Measurements from ENCODE around the gene DSCAM. TPM values are rescaled to one million over a fixed set of nuclear protein-coding genes. Genes with fewer than 3 reads are reported as not detected.

Gene DSCAM
- total RNA-seq, 2 donors from 2014 or later = not detected

DNA sequence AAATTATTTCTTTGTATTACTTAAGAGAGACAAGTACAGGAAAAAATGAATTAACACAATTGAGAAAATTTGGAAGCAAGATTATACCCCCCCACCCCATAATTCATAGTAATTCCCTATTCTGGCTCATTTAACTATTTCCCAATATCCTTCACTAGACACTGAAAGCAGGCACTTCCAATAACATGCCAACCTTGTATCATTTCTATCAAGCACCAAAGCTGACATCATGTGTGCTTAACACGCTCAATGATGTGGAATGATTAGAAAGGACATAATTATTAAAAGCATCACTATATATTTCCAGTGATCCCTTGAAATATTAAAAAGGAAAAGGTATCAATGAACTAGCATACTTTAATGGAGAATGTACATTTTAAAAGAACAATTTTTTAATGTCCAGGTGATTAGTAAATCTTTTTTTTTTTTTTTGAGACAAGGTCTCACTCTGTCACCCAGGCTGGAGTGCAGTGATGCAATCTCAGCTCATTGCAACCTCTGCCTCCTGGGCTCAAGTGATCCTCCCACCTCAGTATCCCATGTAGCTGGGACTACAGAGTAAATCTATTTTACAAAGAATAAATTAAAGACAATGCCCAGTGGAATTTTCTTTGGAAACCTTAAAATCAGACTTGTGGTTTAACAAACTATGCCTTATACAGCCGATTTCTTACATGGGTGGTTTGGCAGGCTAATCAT is 443.9 kb downstream of the DSCAM start:
- Mint-ChIP-seq H3K9me3 (peaks cover 0 to 3% of the 10 kb centered on the region in 2 donors), H3K27ac (no peak overlapping the region), H3K36me3 (no peaks in the 10 kb centered on the region)
- DNase-seq (ENCODE audit: low spot score in 2 of 2) = no peak
- ATAC-seq = no peak

DNA sequence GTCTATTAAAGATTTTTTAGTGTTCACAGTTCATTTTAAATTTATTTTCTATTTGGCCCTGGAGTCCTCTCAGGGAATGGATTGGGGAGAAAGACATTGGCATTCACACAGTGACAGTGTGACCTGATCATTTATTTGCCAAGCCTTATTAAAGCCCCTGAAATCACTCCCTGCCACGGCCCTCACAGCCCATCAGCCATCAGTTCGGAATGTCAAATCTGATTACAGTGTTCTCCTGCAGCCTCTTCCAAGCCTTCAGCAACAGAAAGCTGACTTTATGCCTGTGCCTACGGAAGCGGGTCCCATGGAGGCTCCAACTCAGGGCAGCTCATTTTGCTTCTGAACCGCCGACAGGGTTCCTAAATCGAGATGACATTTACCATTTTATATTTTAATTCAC is 451.2 kb downstream of the DSCAM start:
- DNase-seq (ENCODE audit: low spot score in 2 of 2) (no peak), ATAC-seq (no peak)
- no peaks in the 10 kb centered on the region for H3K36me3 Mint-ChIP-seq

DNA sequence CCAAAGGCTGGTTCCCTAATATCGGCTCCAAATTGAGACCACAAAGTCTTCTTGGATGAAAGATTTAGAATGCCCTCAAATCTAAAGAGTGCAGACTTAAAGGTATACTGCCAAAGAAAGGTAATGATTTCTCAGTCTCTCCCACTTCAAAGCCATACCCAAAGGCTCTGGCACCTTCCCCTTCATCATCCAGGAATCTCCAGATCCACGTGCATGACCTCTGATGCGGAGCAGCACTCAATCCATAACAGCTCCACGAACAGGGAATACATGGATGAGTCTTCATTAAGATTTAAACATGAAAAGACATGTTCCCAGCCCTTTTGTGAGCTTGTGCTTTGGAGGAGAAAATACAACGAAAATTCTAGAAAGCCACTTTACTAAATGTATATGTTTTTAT is 453.9 kb downstream of the DSCAM start:
- ATAC-seq (no peak), DNase-seq (ENCODE audit: low spot score in 2 of 2) (no peak)
- Mint-ChIP-seq H3K27ac (no peak overlapping the region), H3K9me3 (peaks cover 7 to 14% of the 10 kb centered on the region in 2 donors), H3K36me3 (no peaks in the 10 kb centered on the region)

More for the DNA sequence above, 451.2 kb downstream of the DSCAM start:
- Mint-ChIP-seq H3K9me3 (peaks cover 7 to 17% of the 10 kb centered on the region in 2 donors), H3K27ac (no peak overlapping the region)

DNA sequence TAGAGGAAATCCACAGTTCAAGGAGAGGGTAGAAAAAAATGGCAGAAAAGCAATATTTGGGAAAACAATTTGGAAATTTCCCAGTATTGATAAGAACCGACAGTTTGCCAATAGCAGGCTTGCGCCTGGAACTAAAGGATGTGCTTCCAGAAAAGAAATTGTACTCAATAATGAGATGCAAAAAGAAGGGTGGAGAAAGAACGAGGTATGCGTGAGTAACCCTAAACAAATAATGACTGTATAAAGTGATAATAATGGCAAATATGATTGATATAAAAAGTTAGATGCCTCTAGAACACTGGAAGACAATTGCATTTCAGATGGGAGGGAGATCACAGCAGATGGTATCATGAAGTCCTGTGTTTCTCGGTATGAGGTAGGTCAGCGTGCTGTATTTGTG is 458.9 kb downstream of the DSCAM start:
- no peak for ATAC-seq
- Mint-ChIP-seq H3K9me3 (no peaks in the 10 kb centered on the region), H3K36me3 (no peaks in the 10 kb centered on the region), H3K27ac (no peak overlapping the region)
- no peak for DNase-seq (ENCODE audit: low spot score in 2 of 2)

DNA sequence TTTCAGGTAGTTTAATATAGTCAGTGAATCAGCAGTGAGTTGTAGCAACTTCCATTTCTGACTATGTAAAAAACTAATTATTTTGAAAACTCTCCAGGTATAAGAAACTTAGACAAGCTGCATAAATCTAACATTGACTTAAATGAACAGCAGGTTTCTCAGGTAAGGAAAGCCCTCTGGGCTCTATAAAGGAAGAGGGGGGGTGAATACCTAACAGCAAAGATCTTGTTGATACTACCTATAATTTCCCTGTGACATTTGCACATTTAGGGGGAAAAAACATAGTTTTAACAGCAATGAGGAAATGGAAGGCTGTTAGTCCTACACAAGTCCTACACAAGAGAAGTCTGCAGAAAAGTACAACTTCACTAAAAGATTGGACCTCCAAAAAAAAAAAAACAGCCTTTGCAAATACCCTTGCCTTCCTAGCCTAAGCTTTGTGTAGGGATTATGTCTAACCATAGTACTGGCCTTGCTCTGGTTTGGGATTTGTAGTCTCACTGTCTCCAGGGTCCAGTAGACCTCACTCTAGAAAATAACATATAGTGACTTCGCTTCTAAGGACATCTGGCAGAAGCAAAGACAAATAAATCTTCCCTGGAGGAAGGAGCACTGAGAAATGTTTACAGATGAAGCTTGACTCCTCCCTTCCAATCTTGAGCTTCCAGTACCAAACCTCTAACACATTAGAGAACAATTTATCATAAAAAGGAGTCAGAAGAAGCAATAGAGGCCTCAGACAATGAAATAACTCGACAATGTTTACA is 459.8 kb downstream of the DSCAM start:
- Mint-ChIP-seq H3K9me3 (peaks cover 0 to 4% of the 10 kb centered on the region in 2 donors), H3K36me3 (no peaks in the 10 kb centered on the region), H3K27ac (no peak overlapping the region)
- DNase-seq (ENCODE audit: low spot score in 2 of 2) (no peak), ATAC-seq (no peak)

DNA sequence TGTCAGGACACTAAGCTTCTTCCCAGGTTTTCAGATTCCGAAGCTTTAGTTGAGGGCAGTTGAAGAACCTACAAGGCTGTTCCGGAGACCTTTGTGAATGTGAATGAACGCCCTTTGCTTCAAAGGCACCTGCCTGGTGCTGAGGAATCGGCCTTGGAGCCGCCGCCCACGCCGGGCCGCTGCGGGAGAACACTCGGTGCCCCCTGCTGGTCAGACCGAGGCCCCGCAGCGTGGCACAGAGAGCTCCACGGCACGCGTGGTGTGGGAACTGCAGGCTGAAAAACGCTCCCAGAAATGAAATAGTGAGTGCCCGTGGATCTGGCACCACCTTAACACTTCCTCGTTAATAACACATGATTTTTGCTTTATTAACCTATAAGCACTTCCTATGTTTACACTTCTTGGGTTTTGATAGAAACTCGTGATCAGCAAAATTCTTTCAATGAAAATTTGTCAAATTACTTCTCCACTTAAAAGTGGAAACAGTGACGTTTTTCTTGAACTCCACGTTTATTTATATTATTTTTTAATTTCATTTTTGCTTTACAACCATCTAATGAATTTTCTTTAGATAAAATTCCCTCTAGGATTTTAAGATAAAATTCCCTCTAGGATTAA is 460.6 kb downstream of the DSCAM start:
- ATAC-seq (peak; percentile 39 to 64), DNase-seq (ENCODE audit: low spot score in 2 of 2) (peak in 1 of 2 donors; percentile 64)
- Mint-ChIP-seq H3K27ac (no peak overlapping the region), H3K9me3 (peaks cover 0 to 4% of the 10 kb centered on the region in 2 donors), H3K36me3 (no peaks in the 10 kb centered on the region)

DNA sequence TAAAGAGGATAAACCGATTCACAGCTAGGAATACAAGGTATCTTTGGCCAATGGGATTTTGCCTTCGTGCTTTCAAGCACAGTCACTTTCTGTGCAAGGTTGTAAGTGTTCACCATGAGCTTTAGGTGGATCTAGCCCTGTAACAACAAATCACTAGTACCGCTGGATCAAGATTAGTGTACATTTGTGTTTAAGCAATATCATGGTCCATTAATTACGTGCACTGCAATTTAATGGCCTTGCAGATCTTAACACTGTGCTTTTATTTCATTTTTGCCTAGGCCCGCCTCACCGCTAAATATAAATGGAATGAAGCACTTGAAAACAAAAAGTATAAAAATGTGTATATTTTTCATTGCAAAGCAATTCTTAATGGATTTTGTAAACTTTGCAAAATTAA is 461.1 kb downstream of the DSCAM start:
- Mint-ChIP-seq H3K9me3 (peaks cover 0 to 7% of the 10 kb centered on the region in 2 donors), H3K27ac (no peak overlapping the region), H3K36me3 (no peaks in the 10 kb centered on the region)
- DNase-seq (ENCODE audit: low spot score in 2 of 2) (no peak), ATAC-seq (no peak)

DNA sequence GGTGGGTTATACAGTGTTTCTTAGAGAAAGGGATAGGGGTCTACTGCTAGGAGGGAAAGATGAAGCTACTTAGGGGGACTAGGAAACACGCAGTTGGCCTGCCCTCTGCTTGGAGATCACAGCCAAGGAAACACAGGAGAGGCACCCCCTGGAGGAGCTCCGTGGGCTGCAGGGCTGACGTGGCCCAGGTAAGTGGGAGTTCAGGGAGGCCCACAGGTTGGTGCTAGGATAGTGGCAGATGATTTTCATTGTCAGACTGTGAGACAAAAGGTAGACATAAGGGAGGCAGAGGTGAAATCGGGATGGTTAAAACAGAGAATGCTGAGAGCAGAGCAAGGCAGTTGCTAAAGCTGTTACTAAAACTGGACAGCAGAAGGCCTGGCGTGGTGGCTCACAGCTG is 463.0 kb downstream of the DSCAM start:
- no peak for ATAC-seq
- Mint-ChIP-seq H3K36me3 (no peaks in the 10 kb centered on the region), H3K27ac (no peak overlapping the region), H3K9me3 (peaks cover 0 to 11% of the 10 kb centered on the region in 2 donors)
- DNase-seq (ENCODE audit: low spot score in 2 of 2) = no peak

DNA sequence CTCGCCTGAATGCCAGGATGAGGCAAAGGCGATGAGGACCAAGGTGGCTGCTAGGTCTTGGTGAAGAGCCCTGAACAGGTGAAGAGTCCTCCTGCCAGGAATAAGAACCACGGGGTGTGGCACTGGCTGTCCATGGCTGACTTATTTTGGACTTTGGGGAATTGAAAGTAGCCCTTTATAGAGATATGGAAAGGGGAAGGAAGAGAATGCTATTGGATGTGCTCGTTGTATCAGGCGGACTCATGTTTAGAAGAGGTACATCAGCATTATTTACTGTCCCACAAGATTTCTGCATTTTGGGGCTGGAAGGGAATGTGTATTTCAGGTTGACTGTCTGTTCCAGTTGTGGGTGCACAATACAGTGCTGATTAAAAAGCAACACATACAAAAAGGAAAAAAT is 465.8 kb downstream of the DSCAM start:
- Mint-ChIP-seq H3K36me3 (no peaks in the 10 kb centered on the region), H3K27ac (no peak overlapping the region), H3K9me3 (peaks cover 0 to 11% of the 10 kb centered on the region in 2 donors)
- ATAC-seq (no peak), DNase-seq (ENCODE audit: low spot score in 2 of 2) (no peak)

DNA sequence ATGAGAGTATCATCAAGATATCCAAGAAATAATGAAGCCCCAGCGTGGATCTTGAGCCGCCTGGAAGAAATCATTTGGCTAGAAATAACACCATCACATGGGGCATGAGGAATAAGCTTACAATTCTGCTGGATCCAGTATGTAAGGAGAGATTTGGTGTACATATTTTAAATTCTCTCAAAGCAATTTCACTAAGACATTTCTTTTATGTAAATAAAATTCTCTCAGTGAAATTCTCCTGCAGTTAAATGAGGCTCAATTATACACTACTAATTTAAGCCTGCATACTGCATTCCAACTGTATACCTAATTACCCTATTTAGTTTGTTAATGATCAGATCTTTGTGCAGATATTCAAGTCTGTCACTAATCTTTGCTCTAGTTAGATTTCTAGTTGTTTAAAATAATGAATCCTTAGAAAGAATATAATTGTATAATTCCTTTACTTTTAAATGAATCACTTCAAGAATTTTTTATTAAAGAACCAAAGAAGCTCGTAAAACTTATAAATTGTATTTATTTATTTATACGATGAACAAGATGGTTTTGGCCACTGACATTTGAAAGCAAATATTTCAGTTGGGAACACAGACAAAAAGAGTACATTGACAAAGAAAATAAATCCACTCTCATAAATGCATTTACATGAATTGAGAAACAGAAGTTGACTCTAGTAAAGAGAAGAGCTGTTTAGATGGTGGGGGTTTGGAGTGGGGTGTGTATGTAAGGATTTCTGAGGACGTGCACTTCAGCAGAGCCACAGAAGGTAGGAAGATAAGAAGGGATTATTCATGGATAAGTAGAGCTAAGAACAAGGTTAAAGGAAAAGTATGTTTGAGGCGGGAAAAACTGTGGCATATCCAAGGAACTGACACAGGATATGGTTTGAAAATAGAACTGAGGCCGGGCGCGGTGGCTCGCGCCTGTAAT is 466.8 kb downstream of the DSCAM start:
- ATAC-seq (no peak), DNase-seq (ENCODE audit: low spot score in 2 of 2) (no peak)
- H3K27ac Mint-ChIP-seq = peak overlapping the region in 1 of 2 donors; percentile 65
- H3K36me3 Mint-ChIP-seq = no peaks in the 10 kb centered on the region
- H3K9me3 Mint-ChIP-seq = peaks cover 0 to 12% of the 10 kb centered on the region in 2 donors

DNA sequence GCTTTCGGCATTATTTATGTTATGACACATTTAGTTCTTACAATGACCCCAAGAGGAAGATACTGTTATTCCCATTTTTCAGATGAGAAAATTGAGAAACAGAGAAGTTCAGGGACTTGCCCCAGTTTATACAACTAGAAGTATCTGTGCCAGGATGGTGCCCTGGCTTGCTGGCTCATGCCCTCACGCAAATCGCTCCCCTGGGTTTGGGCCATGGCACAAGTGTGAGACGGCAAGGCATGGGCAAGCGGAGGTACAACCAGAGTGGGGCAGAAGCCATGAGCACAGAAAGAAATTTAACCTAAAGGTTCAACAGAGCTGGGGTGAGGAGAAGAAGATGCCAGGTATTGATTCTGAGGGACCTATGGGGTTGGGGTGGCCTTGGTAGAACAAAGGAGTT is 469.8 kb downstream of the DSCAM start:
- H3K36me3 Mint-ChIP-seq = no peaks in the 10 kb centered on the region
- H3K27ac Mint-ChIP-seq = no peak overlapping the region
- H3K9me3 Mint-ChIP-seq = peaks cover 0 to 10% of the 10 kb centered on the region in 2 donors
- DNase-seq (ENCODE audit: low spot score in 2 of 2) (no peak), ATAC-seq (no peak)

DNA sequence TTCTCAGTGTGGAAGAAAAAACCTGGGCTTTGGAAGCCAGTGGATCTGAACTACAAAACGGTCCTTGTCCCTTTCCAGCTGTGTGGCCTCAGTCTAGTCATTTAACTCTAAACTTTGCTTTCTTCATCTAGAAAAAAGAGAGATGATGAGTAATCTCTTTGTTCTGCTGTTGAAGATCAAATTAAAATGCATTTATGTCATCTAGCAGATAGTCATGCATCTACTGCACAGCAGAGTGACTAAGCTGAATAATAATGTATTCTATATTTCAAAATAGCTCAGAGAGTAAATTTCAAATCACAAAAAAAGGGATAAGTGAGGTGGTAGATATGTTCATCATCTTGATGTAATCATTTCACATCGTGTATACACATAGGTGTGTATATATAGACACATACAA is 473.2 kb downstream of the DSCAM start:
- peaks cover 0 to 3% of the 10 kb centered on the region in 2 donors for H3K9me3 Mint-ChIP-seq
- no peaks in the 10 kb centered on the region for H3K36me3 Mint-ChIP-seq
- H3K27ac Mint-ChIP-seq = no peak overlapping the region
- ATAC-seq (no peak), DNase-seq (ENCODE audit: low spot score in 2 of 2) (no peak)

DNA sequence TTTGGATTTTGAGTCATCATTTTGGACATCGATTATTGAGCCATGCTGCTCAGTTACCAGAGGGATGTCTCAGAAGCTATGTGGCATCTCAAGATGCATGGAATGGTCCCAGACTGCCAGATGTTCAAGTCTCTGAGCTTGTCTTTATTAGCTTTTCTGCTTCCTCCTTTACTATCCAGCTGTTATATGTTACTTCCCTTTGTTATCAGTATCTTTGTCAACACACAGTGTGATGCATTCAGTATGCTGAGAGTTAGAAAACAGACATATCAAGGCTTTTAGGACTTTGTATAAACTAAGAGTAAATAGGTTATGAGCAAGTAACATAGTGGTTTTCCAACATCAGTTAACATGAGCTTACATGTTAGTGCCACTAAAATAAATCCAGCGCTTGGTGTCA is 474.5 kb downstream of the DSCAM start:
- Mint-ChIP-seq H3K27ac (no peak overlapping the region), H3K36me3 (no peaks in the 10 kb centered on the region), H3K9me3 (peaks cover 0 to 5% of the 10 kb centered on the region in 2 donors)
- DNase-seq (ENCODE audit: low spot score in 2 of 2) (no peak), ATAC-seq (no peak)

DNA sequence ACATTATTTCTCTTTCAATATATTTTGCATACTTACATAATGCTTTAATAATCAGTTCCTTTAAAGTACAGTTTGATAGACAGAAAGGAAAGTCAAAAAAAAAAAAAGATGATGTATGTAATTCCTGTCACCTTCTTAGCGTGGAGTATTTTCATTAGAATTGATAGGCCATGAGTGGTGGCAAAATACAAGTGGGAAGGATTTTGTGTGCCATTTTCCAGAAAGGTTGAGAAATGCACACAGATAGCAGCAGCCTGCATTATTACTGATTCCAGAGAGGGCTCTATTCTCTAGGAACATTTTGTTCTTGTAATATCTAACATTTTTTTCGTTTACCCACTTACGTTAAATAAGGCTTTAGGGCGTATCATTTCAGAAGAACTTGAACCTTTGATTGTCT is 475.6 kb downstream of the DSCAM start:
- Mint-ChIP-seq H3K27ac (no peak overlapping the region), H3K9me3 (peaks cover 0 to 5% of the 10 kb centered on the region in 2 donors), H3K36me3 (no peaks in the 10 kb centered on the region)
- no peak for ATAC-seq
- no peak for DNase-seq (ENCODE audit: low spot score in 2 of 2)

DNA sequence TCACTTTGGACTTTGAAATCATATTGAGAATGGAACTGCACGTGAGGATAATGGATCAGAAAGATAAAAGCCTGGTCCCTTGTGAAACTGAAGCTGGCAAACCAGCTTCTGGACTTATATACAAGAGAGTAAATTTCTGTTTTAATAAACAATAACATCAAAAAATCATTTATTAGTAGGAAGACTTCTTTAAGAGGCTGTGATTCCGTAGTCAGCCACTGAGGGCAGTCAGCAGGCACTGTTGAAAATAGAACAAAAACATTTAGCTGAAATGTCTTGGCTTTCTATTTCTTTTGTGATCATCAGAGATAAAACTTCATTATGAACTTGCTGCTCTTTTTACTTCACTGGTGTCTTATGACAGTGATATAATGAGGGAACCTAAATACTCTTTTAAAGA is 490.3 kb downstream of the DSCAM start:
- ATAC-seq = no peak
- H3K36me3 Mint-ChIP-seq = no peaks in the 10 kb centered on the region
- H3K27ac Mint-ChIP-seq = no peak overlapping the region
- DNase-seq (ENCODE audit: low spot score in 2 of 2) = no peak
- peaks cover 4 to 8% of the 10 kb centered on the region in 2 donors for H3K9me3 Mint-ChIP-seq

DNA sequence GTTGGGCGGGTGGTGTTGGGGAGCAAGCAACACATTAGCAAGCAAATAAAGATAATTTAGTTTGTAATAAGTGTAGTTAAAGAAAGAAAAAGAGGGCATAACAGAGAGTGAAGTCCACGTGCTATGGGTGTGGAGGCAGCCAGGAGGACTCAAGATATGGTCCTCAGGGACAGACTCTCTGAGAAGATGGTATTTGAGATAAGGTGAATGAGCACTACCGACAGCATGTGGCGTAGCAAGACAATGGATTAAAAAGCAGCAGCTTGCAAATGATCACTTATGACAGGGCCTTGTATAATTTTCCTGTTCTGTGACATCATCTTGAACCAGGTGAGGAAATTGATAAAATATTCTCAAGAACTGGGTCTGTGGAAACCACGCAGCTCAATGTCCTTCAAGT is 491.9 kb downstream of the DSCAM start:
- no peak for ATAC-seq
- H3K9me3 Mint-ChIP-seq = peaks cover 8 to 18% of the 10 kb centered on the region in 2 donors
- no peak for DNase-seq (ENCODE audit: low spot score in 2 of 2)
- H3K36me3 Mint-ChIP-seq = no peaks in the 10 kb centered on the region
- no peak overlapping the region for H3K27ac Mint-ChIP-seq

Data from activated naive CD4-positive, alpha-beta T cell treated with anti-CD3 and anti-CD28 coated beads, Interleukin-2, amount 50 U/mL, for 72 hours (primary cell).